ENCODE data around the gene GRHL3. TPM values are rescaled to one million over a fixed set of nuclear protein-coding genes. Genes with fewer than 3 reads are reported as not detected.

Gene GRHL3
- total RNA-seq, 1 donor from 2014 or later: 17.1 TPM

GRCh38 chr1:24290933-24291487 lies 28.1 kb upstream of the GRHL3 start:
- DNase-seq (ENCODE audit: low spot score in 2 of 2, unreplicated experiment in 2 of 2): no peak
- no peak for TF ChIP-seq CTCF (IDR thresholded peaks at IDR 0.05; ENCODE audit: unreplicated experiment)
- Mint-ChIP-seq H3K27ac (no peak overlapping the region), H3K9me3 (no peaks in the 10 kb centered on the region), H3K27me3 (ENCODE audit: low read depth) (no peaks in the 10 kb centered on the region), H3K4me3 (no peak overlapping the region), H3K4me1 (peaks cover 28% of the 10 kb centered on the region), H3K36me3 (no peaks in the 10 kb centered on the region)

- DNase-seq (ENCODE audit: low spot score in 2 of 2, unreplicated experiment in 2 of 2): no peak
- no peak overlapping the region for H3K4me3 Mint-ChIP-seq
- no peak overlapping the region for H3K27ac Mint-ChIP-seq
- no peaks in the 10 kb centered on the region for H3K27me3 Mint-ChIP-seq (ENCODE audit: low read depth)
- peaks cover 30% of the 10 kb centered on the region for H3K4me1 Mint-ChIP-seq
- TF ChIP-seq CTCF (IDR thresholded peaks at IDR 0.05; ENCODE audit: unreplicated experiment): no peak
- H3K36me3 Mint-ChIP-seq: no peaks in the 10 kb centered on the region
- no peaks in the 10 kb centered on the region for H3K9me3 Mint-ChIP-seq
Observed at GRCh38 chr1:24292103-24292502, 27.1 kb upstream of the GRHL3 start.

GRCh38 chr1:24292887-24293286 lies 26.3 kb upstream of the GRHL3 start:
- peaks cover 34% of the 10 kb centered on the region for H3K4me1 Mint-ChIP-seq
- no peaks in the 10 kb centered on the region for H3K27me3 Mint-ChIP-seq (ENCODE audit: low read depth)
- H3K27ac Mint-ChIP-seq: no peak overlapping the region
- DNase-seq (ENCODE audit: low spot score in 2 of 2, unreplicated experiment in 2 of 2): no peak
- H3K36me3 Mint-ChIP-seq: no peaks in the 10 kb centered on the region
- no peak for TF ChIP-seq CTCF (IDR thresholded peaks at IDR 0.05; ENCODE audit: unreplicated experiment)
- H3K9me3 Mint-ChIP-seq: no peaks in the 10 kb centered on the region
- no peak overlapping the region for H3K4me3 Mint-ChIP-seq

GRCh38 chr1:24293392-24294227 lies 25.5 kb upstream of the GRHL3 start:
- no peaks in the 10 kb centered on the region for H3K27me3 Mint-ChIP-seq (ENCODE audit: low read depth)
- no peak for TF ChIP-seq CTCF (IDR thresholded peaks at IDR 0.05; ENCODE audit: unreplicated experiment)
- H3K4me1 Mint-ChIP-seq: peaks cover 34% of the 10 kb centered on the region
- H3K4me3 Mint-ChIP-seq: no peak overlapping the region
- H3K36me3 Mint-ChIP-seq: no peaks in the 10 kb centered on the region
- H3K9me3 Mint-ChIP-seq: no peaks in the 10 kb centered on the region
- peak overlapping the region; percentile 88 for H3K27ac Mint-ChIP-seq
- no peak for DNase-seq (ENCODE audit: low spot score in 2 of 2, unreplicated experiment in 2 of 2)

GRCh38 chr1:24294228-24294672 lies 24.9 kb upstream of the GRHL3 start:
- no peak overlapping the region for H3K4me3 Mint-ChIP-seq
- no peak for DNase-seq (ENCODE audit: low spot score in 2 of 2, unreplicated experiment in 2 of 2)
- no peaks in the 10 kb centered on the region for H3K36me3 Mint-ChIP-seq
- H3K4me1 Mint-ChIP-seq: peaks cover 34% of the 10 kb centered on the region
- H3K27ac Mint-ChIP-seq: peak overlapping the region; percentile 88
- no peaks in the 10 kb centered on the region for H3K27me3 Mint-ChIP-seq (ENCODE audit: low read depth)
- H3K9me3 Mint-ChIP-seq: no peaks in the 10 kb centered on the region
- no peak for TF ChIP-seq CTCF (IDR thresholded peaks at IDR 0.05; ENCODE audit: unreplicated experiment)
